Activated CD4-positive, alpha-beta T cell treated with anti-CD3 and anti-CD28 coated beads for 1 hour (primary cell): Measurements from ENCODE around the gene CYP2A7.
"Not testable (repeated sequence)": the region's sequence is repeated elsewhere in the genome, so short reads cannot be mapped to it uniquely, and the experiment has no call there.

Source experiments
- DNase-seq: peaks from one replicate; pipeline ENCODE4 v3.0.0-alpha.2; 2020

The CYP2A7 gene

DNA sequence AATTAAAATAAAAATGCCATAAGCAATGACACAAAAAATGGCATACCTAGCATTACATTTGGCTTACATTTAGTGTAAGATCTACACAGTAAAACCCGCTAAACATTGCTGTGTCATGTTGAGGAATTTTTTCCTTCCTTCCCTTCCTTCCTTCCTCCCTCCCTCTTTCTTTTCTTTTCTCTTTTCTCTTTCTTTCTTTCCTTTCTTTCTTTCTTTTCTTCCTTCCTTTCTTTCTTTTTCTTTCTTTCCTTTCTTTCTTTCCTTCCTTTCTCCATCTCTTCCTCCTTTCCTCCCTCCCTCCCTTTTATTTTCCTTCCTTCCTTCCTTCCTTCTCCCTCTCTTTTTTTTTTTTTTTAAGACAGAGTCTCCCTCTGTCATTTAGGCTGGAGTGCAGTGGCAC, 43.6 kb downstream of the CYP2A7 start:
- DNase-seq, result not testable (repeated sequence)

DNA sequence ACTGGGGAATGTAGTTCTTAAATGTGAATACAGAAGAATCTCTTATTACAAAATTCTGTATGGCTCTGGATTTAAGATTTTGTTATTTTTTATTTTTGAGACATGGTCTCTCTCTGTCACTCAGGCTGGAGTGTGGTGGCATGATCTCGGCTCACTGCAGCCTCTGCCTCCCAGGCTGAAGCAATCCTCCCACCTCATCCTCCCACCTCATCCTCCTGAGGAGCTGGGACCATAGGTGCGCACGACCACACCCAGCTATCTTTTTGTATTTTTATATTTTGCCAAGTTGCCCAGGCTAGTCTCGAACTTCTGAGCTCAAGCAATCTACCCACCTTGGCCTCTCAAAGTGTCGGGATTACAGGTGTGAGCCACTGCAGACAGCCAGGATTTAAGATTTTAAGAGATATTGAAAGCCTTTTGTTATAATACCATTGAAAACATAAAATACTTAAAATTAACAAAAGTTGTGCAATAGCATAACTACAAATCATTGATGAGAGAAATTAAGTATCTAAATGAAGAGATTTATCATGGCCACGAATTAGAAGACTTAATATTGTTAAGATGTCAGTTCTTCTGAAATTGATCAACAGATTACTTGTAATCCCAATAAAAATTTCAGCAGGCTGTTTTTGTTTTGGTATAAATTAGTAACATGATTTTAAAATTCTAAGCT, 45.1 kb downstream of the CYP2A7 start:
- DNase-seq, result no peak

DNA sequence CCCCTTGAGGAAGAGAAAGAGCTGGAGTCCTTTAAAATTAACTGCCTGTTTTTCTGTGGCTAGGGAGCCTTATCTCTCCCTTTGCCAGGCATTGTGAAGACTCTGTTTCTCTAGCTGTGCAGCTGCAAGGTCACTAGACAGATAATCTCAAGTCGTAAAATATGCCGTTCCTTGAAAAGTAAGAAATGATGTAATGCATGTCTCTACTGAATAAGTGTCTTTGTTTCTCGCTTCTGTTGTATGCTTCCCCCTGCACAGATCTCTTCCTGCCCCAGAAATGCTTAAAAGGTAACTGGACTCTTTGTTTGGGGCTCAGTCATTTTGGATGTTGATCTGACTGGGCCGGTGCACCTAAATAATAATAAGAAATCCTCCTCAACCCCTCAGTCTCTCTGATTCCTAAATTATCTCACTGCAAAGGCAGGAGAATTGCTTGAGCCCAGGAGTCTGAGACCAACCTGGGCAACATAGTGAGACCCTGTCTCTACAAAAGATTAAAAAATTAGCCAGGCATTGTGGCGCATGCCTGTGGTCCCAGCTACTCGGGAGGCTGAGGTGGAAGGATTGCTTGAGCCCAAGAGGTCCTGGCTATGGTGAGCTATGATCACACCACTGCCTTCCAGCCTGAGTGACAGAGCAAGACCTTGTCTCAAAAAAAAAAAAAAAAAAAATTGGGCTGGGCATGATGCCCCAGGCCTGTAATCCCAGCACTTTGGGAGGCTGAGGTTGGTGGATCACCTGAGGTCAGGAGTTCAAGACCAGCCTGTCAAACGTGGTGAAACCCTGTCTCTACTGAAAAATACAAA, 48.1 kb downstream of the CYP2A7 start:
- DNase-seq, result not testable (repeated sequence)

DNA sequence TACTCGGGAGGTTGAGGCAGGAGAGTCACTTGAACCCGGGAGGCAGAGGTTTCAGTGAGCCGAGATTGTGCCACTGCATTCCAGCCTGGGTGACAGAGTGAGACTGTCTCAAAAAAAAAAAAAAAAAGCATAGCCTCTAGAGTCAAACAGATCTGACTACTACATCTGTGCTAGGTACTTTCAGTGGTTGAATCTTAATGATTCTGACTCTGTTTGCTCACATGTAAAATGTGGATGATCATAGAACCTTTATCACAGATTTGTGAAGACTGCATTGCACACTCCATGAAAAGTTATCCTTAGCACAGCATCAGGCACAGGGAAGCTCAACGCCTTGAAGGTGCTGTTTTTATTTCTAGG, 49.6 kb downstream of the CYP2A7 start:
- not testable (repeated sequence) for DNase-seq

DNA sequence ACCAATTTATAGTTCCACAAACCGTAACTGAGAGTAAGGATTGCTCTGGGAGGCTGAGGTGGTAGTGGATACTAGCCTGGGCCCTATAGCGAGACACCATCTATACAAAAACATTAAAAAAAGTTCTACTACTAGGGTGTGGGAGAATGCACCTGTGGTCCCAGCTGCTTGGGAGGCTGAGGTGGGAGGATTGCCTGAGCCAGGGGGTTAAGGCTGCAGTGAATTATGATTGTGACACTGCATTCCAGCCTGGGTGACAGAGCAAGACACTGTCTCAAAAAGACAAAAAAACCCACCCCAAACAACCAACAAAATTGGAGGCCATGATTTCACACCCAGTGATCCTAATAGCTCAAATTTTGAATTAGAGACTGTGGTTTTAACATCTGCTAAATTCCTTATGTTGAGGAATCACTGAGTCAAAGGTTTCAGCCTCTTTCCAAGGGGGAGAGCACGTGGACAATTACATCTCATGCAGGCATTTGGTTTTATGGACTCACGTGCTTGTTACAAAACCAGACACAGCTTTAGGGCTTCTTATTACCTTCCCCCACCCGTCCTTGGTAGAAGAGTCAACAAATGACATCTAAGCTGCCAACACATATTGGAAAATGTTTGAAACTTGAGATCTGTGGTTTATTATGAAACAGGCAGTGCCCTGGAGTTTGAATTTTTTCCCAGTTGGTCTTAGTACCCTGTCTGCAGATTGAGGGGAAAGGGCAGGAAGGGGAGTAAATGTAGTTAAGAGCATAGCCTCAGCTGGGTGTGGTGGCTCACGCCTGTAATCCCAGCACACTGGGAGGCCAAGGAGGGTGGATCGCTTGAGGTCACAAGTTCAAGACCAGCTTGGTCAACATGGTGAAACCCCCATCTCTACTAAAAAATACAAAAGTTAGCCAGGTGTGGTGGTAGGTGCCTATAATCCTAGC, 50.3 kb downstream of the CYP2A7 start:
- DNase-seq, result no peak

DNA sequence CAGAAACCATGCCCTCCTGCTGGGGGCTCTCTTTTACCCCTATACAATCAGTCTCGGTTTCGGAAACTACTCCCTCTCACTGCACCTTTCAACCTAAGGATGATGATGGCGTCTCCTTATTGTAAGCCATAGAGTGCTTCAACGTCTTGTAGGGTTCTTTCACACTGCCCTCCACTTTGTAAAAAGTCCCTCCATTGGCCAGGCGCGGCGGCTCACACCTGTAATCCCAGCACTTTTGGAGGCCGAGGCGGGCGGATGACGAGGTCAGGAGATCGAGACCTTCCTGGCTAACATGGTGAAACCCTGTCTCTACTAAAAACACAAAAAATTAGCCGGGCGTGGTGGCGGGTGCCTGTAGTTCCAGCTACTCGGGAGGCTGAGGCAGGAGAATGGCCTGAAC, 51.3 kb downstream of the CYP2A7 start:
- not testable (repeated sequence) for DNase-seq

DNA sequence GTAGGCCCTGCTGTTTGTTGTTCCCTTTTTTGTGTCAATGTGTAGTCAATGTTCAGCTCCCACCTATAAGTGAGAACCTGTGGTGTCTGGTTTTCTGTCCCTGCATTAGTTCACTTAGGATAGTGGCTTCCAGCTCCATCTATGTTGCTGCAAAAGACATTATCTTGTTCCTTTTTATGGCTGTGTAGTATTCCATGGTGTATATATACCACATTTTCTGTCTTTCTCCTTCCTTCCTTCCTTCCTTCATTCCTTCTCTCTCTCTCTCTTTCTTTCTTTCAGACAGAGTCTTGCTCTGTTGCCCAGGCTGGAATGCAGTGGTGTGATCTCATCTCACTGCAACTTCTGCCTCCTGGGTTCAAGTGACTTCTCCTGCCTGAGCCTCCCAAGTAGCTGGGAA, 52.8 kb downstream of the CYP2A7 start:
- DNase-seq, result no peak

DNA sequence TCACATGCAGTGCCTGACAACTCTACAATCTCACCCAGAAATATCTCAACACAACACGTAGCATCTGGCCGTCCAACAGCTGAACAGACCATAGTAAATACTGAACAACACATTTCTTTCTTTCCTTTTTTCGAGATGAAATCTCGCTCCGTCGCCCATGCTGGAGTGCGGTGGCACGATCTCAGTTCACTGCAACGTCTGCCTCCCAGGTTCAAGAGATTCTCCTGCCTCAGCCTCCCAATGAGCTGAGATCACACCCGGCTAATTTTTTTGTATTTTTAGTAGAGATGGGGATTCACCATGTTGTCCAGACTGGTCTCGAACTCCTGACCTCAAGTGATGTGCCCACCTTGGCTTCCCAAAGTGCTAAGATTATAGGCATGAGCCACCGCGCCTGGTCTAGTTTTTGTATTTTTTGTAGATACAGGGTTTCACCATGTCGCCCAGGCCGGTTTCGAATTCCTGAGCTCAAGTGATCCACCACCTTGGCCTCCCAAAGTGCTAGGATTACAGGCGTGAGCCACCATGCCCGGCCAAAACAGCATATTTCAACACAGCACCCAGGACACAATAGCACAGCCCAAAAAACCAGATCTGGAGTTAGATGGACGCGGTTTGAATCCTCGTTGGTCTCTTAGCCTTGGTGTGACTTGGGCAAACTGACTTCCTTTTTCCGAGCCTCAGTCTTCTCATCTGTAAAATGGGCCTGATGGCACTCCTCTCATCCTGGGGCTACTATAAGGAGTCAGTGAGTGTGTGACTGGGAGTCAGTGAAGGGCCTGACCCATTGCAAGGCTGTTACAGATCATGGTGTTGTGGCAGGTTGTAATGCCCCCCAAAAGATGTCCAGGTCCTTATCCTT, 54.4 kb downstream of the CYP2A7 start:
- DNase-seq, result no peak

DNA sequence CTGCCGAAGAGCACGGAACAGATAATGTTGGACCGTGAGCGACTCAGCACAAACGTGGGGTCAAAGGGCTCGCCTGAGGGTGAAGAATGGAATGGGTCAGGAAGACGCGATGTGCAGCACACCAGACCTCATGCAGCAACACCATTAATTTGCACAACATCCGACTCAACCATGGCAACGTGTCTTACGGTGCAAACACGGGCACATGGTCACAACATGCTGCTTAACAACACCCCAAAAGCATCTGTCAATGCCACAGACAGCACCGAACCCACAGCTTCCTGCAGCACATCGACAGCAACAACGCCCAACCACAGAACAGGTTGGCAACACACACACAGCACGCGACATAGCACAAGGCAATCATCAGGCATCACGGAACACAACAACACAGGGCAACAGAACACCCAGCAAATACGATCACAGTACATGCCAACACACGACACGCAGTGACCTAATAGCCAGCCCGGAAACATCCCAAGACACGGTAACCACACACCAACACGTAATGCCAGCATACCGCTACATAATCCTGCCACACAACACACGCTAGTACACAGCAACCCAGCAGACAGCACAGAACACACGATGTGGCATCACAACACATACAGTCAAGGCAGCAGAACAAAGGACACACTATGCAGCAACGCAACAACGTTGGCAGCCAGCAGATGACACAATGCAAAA, 55.2 kb downstream of the CYP2A7 start:
- not testable (repeated sequence) for DNase-seq

DNA sequence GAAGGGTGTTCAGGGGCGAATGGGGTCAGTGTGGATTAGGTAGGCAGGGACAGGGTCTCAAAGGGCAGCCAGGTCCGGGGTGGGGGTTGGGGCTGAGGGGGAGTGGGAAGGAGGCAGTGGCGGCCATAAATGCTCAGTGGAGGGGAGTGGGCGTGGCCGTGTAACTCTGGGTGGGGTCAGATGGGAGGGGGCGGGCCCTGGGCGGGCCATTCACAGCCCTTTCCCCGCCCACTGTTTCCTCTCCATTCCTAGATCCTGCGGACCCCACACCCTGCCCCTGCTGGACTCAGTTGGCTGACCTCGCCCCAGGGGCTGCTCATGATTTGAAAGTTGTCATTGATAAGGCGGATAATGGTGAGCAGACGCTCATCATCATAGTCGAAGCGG, 55.7 kb downstream of the CYP2A7 start:
- not testable (repeated sequence) for DNase-seq

DNA sequence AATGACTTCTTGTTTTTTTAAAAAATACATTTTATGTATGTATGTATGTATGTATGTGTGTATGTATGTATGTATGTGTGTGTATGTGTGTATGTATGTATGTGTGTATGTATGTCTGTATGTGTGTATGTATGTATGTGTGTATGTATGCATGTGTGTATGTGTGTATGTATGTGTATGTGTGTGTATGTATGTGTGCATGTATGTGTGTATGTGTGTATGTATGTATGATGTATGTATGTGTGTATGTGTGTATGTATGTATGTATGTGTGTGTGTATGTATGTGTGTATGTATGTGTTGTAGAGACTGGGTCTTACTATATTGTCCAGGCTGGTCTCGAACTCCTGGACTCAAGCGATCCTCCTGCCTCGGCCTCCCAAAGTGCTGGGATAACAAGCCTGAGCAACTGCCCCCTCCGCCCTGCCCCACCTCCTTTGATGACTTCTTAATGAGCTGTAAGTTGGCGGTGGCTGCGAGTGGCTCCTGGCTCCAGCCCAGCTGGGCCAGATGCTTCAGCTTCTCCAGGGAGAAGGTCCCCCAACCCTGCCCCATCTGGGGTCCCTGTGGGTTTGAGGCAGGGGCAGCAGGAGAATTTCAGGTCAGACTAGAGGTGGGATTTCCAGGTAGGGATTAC, 56.5 kb downstream of the CYP2A7 start:
- DNase-seq, result not testable (repeated sequence)
